Liver (tissue), 9 donors: ENCODE measurements around the gene CCDC93. TPM values are rescaled to one million over a fixed set of nuclear protein-coding genes. Genes with fewer than 3 reads are reported as not detected.

Experiments
- DNase-seq: peaks from one replicate; pipeline ENCODE4 v3.0.0-alpha.2; 2017; ENCODE audit warnings: low spot score
- H3K27ac ChIP-seq, 2 donors: one replicate each; pipeline ENCODE4 v1.7.0; 2013; ENCODE audit warnings: inconsistent platforms in 2 of 2, low read length in 2 of 2, control low read depth in 1 of 2, low read depth in 1 of 2, mild to moderate bottlenecking in 1 of 2
- H3K27me3 ChIP-seq, 4 donors: one replicate each; pipeline versions ENCODE4 v1.6.1 to v1.7.0; 2013; ENCODE audit warnings: low read length in 3 of 4, inconsistent platforms in 1 of 4, mild to moderate bottlenecking in 1 of 4, moderate library complexity in 1 of 4; ENCODE audit not compliant: control insufficient read depth in 4 of 4, insufficient read depth in 4 of 4
- H3K36me3 ChIP-seq, 4 donors: one replicate each; pipeline versions ENCODE4 v1.6.1 to v1.7.0; 2013; ENCODE audit warnings: low read length in 3 of 4, mild to moderate bottlenecking in 3 of 4, low read depth in 1 of 4, moderate library complexity in 1 of 4; ENCODE audit not compliant: control insufficient read depth in 4 of 4, insufficient read depth in 3 of 4
- H3K4me1 ChIP-seq, 4 donors: one replicate each; pipeline versions ENCODE4 v1.6.1 to v1.7.0; 2013; ENCODE audit warnings: low read length in 3 of 4, mild to moderate bottlenecking in 3 of 4, moderate library complexity in 1 of 4; ENCODE audit not compliant: control insufficient read depth in 4 of 4, insufficient read depth in 4 of 4
- H3K4me3 ChIP-seq, 3 donors: one replicate each; pipeline versions ENCODE4 v1.6.1 to v1.7.0; 2013; ENCODE audit warnings: low read length in 3 of 3, control low read depth in 1 of 3, low read depth in 1 of 3, mild to moderate bottlenecking in 1 of 3
- H3K9ac ChIP-seq, 2 donors: one replicate each; pipeline ENCODE4 v1.7.0; 2013; ENCODE audit warnings: low read length in 2 of 2, mild to moderate bottlenecking in 2 of 2, moderate library complexity in 2 of 2, control low read depth in 1 of 2, low read depth in 1 of 2
- H3K9me3 ChIP-seq, 4 donors: one replicate each; pipeline versions ENCODE4 v1.6.1 to v1.7.0; 2013; ENCODE audit warnings: low read length in 3 of 4; ENCODE audit not compliant: control insufficient read depth in 4 of 4
- EGR1 ChIP-seq, 2 donors: IDR thresholded peaks; 2 replicates each; pipeline ENCODE4 v1.6.1; 2016 to 2018; ENCODE audit warnings: antibody characterized with exemption in 2 of 2, low read depth in 2 of 2
- FOXA1 ChIP-seq: IDR thresholded peaks from 2 replicates; pipeline ENCODE4 v1.6.1; 2016; ENCODE audit warnings: antibody characterized with exemption
- FOXA2 ChIP-seq: IDR thresholded peaks from 2 replicates; pipeline ENCODE4 v1.6.1; 2016; ENCODE audit warnings: antibody characterized with exemption
- GABPA ChIP-seq, 2 donors: IDR thresholded peaks in 1 of 2; conservative IDR thresholded peaks in 1 of 2; 2 replicates each; pipeline ENCODE4 v1.6.1; 2016; ENCODE audit warnings: antibody characterized with exemption in 2 of 2, mild to moderate bottlenecking in 1 of 2, moderate library complexity in 1 of 2
- HNF4A ChIP-seq, 2 donors: conservative IDR thresholded peaks; 2 replicates each; pipeline ENCODE4 v1.6.1; 2016; ENCODE audit warnings: antibody characterized with exemption in 2 of 2, mild to moderate bottlenecking in 2 of 2
- HNF4G ChIP-seq: IDR thresholded peaks from 2 replicates; pipeline ENCODE4 v1.6.1; 2016; ENCODE audit warnings: antibody characterized with exemption
- JUND ChIP-seq, 2 donors: IDR thresholded peaks; 2 replicates each; pipeline ENCODE4 v1.6.1; 2016; ENCODE audit warnings: antibody characterized with exemption in 2 of 2
- MAX ChIP-seq: IDR thresholded peaks from 2 replicates; pipeline ENCODE4 v1.6.1; 2016; ENCODE audit warnings: antibody characterized with exemption
- NR2F2 ChIP-seq: IDR thresholded peaks from 2 replicates; pipeline ENCODE4 v1.6.1; 2016; ENCODE audit warnings: antibody characterized with exemption
- RAD21 ChIP-seq, 2 donors: IDR thresholded peaks; 2 replicates each; pipeline ENCODE4 v1.6.1; 2016; ENCODE audit warnings: antibody characterized with exemption in 2 of 2, mild to moderate bottlenecking in 2 of 2
- REST ChIP-seq: IDR thresholded peaks from 2 replicates; pipeline ENCODE4 v1.6.1; 2016; ENCODE audit warnings: antibody characterized with exemption, mild to moderate bottlenecking
- RXRA ChIP-seq, 2 donors: IDR thresholded peaks; 2 replicates each; pipeline ENCODE4 v1.6.1; 2017 to 2018; ENCODE audit warnings: antibody characterized with exemption in 2 of 2, mild to moderate bottlenecking in 1 of 2
- SP1 ChIP-seq: IDR thresholded peaks from 2 replicates; pipeline ENCODE4 v1.6.1; 2018; ENCODE audit warnings: antibody characterized with exemption, mild to moderate bottlenecking
- TAF1 ChIP-seq: conservative IDR thresholded peaks from 2 replicates; pipeline ENCODE4 v1.6.1; 2016; ENCODE audit warnings: antibody characterized with exemption, mild to moderate bottlenecking
- YY1 ChIP-seq: IDR thresholded peaks from 2 replicates; pipeline ENCODE4 v1.6.1; 2016; ENCODE audit warnings: antibody characterized with exemption, mild to moderate bottlenecking
- polyA plus RNA-seq, 2 donors: library from polyadenylated mRNA; stranded (reverse) in 1 of 2; unstranded in 1 of 2; fragments of 200-250 nt in 1 of 2; fragments of >200 nt in 1 of 2; fragmentation: Nextera tagmentation in 1 of 2; extraction: Ambion mirVana in 1 of 2; gene quantifications; one replicate each; pipeline versions ENCODE4 v1.2.1 to v1.2.3, GENCODE V29; 2013 to 2015
- total RNA-seq, 2 donors: library from RNA; depleted of rRNA; stranded (reverse); fragments of >200 nt; gene quantifications; one replicate each; pipeline ENCODE4 v1.2.3, GENCODE V29; 2014
- TF ChIP-seq, protein P1 (sequence below): IDR thresholded peaks from 2 replicates; pipeline ENCODE4 v1.6.1; 2016; ENCODE audit warnings: antibody characterized with exemption
- TF ChIP-seq, protein P2 (sequence below): fragments of 150-350 bp; IDR thresholded peaks from 2 replicates; pipeline ENCODE4 v1.5.1; 2017; ENCODE audit warnings: improper control_type of control experiment, low read depth, low read length; ENCODE audit not compliant: missing input control
- TF ChIP-seq, protein P3 (sequence below): IDR thresholded peaks from 2 replicates; pipeline ENCODE4 v1.6.1; 2016; ENCODE audit warnings: antibody characterized with exemption
- donor health status: healthy.
- donor health status: healthy.
- donor health status: healthy.
- donor health status: healthy.
- donor health status: healthy.

The CCDC93 gene
- total and polyA plus RNA-seq, 4 donors, result 4.0 to 14.2 (median 8.5) TPM

GRCh38 chr2:118062048-118062447 is 48.2 kb upstream of the CCDC93 start:
- no peak overlapping the region for H3K27ac ChIP-seq
- no peaks in the 10 kb centered on the region for H3K9me3 ChIP-seq
- no peak for TF ChIP-seq SP1
- TF ChIP-seq, protein P1, sequence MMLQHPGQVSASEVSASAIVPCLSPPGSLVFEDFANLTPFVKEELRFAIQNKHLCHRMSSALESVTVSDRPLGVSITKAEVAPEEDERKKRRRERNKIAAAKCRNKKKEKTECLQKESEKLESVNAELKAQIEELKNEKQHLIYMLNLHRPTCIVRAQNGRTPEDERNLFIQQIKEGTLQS, result no peak
- TF ChIP-seq EGR1 (IDR thresholded peaks at IDR 0.05; ENCODE audit: low read depth in 2 of 2), result no peak
- TF ChIP-seq GABPA (IDR thresholded peaks at IDR 0.05 in 1 of 2, conservative IDR thresholded peaks at IDR 0.05 in 1 of 2), result no peak
- TF ChIP-seq HNF4G, result no peak
- no peak for TF ChIP-seq JUND (IDR thresholded peaks at IDR 0.05)
- TF ChIP-seq, protein P2, sequence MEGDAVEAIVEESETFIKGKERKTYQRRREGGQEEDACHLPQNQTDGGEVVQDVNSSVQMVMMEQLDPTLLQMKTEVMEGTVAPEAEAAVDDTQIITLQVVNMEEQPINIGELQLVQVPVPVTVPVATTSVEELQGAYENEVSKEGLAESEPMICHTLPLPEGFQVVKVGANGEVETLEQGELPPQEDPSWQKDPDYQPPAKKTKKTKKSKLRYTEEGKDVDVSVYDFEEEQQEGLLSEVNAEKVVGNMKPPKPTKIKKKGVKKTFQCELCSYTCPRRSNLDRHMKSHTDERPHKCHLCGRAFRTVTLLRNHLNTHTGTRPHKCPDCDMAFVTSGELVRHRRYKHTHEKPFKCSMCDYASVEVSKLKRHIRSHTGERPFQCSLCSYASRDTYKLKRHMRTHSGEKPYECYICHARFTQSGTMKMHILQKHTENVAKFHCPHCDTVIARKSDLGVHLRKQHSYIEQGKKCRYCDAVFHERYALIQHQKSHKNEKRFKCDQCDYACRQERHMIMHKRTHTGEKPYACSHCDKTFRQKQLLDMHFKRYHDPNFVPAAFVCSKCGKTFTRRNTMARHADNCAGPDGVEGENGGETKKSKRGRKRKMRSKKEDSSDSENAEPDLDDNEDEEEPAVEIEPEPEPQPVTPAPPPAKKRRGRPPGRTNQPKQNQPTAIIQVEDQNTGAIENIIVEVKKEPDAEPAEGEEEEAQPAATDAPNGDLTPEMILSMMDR, result no peak
- TF ChIP-seq RAD21 (IDR thresholded peaks at IDR 0.05), result no peak
- TF ChIP-seq REST, result no peak
- TF ChIP-seq YY1, result no peak
- no peak for TF ChIP-seq FOXA2
- no peak for TF ChIP-seq HNF4A (conservative IDR thresholded peaks at IDR 0.05)
- no peak for TF ChIP-seq TAF1
- TF ChIP-seq MAX, result no peak
- TF ChIP-seq, protein P3, sequence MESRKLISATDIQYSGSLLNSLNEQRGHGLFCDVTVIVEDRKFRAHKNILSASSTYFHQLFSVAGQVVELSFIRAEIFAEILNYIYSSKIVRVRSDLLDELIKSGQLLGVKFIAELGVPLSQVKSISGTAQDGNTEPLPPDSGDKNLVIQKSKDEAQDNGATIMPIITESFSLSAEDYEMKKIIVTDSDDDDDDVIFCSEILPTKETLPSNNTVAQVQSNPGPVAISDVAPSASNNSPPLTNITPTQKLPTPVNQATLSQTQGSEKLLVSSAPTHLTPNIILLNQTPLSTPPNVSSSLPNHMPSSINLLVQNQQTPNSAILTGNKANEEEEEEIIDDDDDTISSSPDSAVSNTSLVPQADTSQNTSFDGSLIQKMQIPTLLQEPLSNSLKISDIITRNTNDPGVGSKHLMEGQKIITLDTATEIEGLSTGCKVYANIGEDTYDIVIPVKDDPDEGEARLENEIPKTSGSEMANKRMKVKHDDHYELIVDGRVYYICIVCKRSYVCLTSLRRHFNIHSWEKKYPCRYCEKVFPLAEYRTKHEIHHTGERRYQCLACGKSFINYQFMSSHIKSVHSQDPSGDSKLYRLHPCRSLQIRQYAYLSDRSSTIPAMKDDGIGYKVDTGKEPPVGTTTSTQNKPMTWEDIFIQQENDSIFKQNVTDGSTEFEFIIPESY, result no peak
- TF ChIP-seq RXRA (IDR thresholded peaks at IDR 0.05), result no peak
- TF ChIP-seq FOXA1, result no peak
- no peak for TF ChIP-seq NR2F2
- H3K9ac ChIP-seq, result no peak overlapping the region
- no peak overlapping the region for H3K4me3 ChIP-seq
- no peaks in the 10 kb centered on the region for H3K36me3 ChIP-seq
- no peak for DNase-seq
- no peaks in the 10 kb centered on the region for H3K4me1 ChIP-seq
- no peaks in the 10 kb centered on the region for H3K27me3 ChIP-seq
